Measurements from ENCODE around the gene CDH7.

Gene CDH7

GRCh38 chr18:65750389-65751154 is at the start of gene CDH7:
CDH7 (plus strand) TSS chr18:65751012; CDS start chr18:65762843, 11,831 bp downstream.
- DNase-seq: peak in 40 of 42 donors; percentile 6 to 75 (median 54)
- intact Hi-C loops (cut with DNase I): no loop called here

DNA sequence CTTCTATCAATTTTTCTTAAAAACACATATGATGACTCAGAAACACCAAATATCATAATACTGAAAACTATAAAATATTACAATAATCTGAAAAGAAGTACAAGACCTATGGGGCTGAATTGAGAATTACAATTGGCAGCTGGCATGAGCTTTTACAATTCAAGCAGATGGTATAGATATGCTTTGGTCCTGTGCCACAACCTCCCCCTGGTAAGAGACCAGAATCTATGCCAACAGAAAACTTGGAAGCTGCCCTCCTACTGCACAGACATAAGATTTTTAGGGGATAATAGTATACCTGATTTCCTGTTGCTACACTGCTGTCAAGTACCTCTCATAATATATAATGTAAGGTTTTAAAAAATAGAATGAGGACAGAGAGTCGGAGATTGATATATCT is 46.8 kb upstream of the CDH7 start:
- DNase-seq: no peak
- intact Hi-C loops (cut with DNase I): no loop called here

GRCh38 chr18:65706646-65707045 is 44.2 kb upstream of the CDH7 start:
- no peak for DNase-seq
- intact Hi-C loops (cut with DNase I): no loop called here

DNA sequence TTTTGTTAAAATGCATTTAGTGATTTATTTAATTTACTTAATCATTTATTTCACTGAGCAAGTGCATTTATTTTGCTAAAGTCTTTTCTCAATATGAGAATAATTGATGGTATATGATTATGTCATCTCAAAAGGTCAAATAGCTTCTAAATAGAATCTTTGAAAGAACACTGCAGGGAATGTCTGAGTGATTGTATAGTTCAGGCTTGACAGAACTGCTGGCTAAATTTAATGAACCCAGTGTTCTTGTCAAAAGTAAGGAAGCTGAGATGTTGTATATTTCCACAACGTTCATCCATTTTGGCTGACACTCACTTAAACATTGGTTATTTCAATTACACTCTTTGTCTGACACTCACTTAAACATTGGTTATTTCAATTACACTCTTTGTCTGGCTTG is 39.3 kb upstream of the CDH7 start:
- intact Hi-C loops (cut with DNase I): no loop called here
- DNase-seq: no peak

DNA sequence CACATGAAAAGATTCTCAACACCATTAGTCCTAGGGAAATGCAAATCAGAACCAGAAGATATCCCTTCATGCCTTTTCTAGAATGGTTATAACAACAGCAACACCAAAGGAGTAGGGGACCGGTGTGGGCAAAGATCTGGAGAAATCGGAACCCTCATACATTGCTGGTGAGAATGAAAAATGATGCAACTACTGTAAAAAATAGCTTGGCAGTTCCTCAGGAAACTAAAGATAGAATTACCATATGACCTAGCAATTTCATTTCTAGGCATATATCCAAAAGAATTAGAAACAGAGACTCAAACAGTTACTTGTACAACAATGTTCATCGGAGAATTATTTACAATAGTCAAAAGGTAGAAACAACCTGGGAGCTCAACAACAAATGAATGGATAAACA is 29.2 kb upstream of the CDH7 start:
- intact Hi-C loops (cut with DNase I): no loop called here
- DNase-seq: no peak

DNA sequence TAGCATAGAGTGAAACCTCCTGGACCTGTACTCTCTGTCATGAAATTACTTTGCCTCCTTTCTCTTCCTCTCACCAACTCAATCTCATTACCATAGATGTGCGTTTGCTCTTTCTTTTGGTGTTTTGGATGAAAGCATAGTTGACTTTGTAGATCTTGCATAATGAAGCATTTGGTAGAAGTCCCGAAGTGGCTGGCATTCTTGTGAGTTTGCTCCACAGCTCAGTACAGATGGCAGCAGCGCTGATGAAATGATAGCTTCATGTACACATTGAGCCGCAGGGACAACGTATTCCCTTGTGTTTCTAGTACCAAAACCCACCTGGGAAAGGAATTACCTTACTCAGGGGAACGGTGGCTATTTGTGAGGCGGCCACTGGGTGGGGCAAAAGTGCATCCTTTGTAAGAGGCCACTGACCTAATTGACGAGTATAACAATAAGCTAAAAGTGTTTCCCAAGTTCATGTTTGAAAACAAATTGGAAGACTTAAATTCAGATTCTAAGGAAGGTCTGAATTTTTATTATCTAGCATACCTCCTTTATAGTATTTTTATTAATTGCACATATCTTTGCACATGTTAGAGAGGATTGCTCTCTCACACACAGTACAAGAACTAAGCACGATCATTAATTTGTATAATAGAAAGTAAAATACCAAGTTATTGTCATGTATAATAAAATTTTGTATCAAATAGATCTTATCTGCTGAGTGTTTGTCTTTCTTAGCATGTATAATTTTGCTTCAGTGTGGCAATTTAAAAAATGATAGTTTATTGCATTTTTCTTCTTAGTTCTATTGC is 25.4 kb upstream of the CDH7 start:
- DNase-seq: peak in 39 of 42 donors; percentile 6 to 76 (median 34)
- intact Hi-C loops (cut with DNase I): no loop called here

- intact Hi-C loops (cut with DNase I): no loop called here
- no peak for DNase-seq
Observed at GRCh38 chr18:65735155-65735554, 15.7 kb upstream of the CDH7 start.

DNA sequence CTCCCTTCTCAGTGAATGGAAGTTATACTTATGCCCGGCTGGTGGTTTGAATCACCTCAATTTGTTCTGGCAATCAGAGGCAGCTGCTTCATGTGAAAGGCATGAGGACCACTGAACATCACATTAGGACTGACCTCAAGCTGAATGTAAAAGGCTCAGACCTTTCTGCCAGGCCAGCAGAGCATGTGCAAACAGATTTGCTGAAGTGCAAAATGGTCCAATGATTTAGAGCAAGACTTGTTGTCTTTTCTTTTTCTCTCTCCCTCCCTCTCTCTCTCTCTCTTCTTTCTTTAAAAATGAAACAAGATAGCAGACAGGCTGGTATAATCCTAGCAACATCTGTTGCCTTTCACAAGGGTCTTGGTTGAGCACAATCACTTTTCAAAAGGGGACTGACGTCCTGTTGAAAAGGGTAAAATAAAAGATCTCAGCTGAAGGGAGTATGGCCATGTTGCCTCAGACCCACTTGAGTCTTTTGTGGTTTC is 13.3 kb upstream of the CDH7 start:
- intact Hi-C loops (cut with DNase I): no loop called here
- no peak for DNase-seq

- no peak for DNase-seq
- intact Hi-C loops (cut with DNase I): no loop called here
Observed at GRCh38 chr18:65746936-65747335, 3.9 kb upstream of the CDH7 start.

DNA sequence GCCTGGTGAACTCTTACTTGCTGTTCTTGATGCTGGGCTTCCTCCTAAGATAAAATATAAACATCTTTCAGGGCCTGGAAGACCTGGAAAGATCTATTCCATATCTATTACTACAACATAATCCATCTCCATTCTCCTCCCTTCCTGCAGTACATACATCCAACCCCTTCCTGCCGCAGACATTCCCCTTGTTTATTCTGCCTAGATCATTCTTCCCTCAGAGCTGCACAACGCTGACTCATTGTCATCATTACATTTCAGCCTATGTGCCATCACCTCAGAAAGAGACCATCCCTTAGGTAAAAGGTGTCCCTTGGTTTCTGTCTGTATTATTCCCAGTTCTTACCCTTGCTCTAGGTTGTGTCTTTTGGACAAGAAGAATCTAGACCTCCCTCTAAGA is 2.5 kb upstream of the CDH7 start:
- no peak for DNase-seq
- intact Hi-C loops (cut with DNase I): no loop called here

GRCh38 chr18:65749841-65750240 is 971 bp upstream of the CDH7 start:
- DNase-seq: no peak
- intact Hi-C loops (cut with DNase I): no loop called here

DNA sequence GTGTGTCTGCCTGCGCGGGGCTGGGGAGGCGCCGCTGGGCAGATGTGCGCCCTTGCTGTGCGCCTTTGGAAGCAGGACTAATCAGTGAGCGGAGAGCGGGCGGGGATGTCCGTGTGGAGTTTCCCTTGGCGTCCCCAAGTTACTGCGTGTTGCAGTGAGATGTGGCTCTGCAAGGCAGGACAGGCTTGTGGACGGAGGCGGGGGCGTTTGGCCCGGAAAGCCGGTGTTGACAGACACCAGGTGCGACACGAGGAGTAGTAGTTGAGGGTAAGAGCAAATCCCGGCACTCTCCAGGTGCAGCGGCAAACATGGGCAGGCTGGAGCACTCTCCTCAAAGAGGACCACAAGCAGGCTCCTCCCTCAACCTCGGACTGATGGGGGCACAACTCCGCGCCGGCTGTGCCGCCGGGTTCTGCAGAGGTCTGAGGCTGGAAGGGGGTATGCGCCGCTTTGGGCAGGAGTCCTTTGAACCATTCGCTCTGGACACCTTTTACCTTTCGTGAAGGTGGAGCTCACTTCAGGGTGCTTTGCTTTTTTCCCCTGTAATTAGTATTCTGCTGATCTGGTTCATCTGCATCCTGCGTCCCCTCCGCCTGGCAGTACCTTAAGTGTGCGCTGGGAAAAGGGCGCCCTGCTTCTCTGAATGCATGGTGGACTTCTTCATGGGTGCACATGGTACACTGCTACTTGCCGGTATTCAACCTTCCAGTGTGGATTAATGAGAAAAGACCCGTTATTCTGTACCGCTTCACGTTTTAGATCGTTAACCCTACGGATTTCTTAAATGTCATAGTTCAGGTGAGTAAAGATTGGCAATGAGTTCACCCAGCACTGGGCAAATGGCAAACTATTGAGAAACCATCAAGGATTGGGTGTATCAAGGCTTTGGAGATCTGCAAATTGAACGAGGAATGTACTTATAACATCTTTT is 608 bp downstream of the CDH7 start:
- intact Hi-C loops (cut with DNase I): no loop called here
- peak in 34 of 42 donors; percentile 5 to 57 (median 29) for DNase-seq

GRCh38 chr18:65752625-65753325 is 2.0 kb downstream of the CDH7 start:
- DNase-seq: no peak
- intact Hi-C loops (cut with DNase I): no loop called here

DNA sequence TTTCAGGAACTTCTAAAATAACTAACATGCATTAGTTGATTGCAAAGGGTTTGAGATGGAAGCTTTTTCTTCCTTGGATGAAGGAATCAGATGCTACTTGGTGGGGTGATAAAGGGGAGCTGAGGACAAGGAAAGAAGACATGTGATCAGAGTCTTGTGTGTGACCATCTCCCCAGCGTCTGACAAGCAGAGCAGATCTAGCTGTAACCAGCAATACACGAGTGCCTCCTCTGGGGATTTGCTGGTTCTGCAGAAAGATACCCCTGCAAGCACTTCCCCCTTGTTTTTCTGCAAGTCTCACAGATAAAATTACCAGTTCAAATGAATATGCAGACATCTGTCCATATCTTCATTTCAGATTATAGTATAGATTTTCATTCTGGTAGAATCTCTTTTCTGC is 2.7 kb downstream of the CDH7 start:
- intact Hi-C loops (cut with DNase I): no loop called here
- DNase-seq: peak in 39 of 42 donors; percentile 20 to 84 (median 53)

DNA sequence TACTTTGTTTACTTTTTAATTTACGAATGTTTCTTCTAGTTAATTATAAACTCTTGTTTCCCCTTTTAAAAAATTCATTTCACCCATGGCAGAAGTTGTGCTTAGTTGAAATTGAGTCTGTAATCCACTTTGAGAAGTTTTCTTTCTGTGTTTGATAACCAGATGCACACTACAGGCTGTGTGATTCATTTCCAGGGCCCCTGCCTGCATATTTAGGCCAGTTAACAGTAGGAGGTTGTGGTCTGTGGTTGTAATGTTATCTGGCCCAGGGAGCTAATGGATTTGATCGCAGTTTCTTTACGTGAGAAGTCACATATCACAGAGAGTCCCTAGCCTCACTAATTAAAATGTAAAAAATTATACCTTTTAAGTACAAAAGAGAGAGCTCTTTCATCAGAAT is 3.3 kb downstream of the CDH7 start:
- DNase-seq: no peak
- intact Hi-C loops (cut with DNase I): no loop called here

GRCh38 chr18:65755616-65756015 is 4.8 kb downstream of the CDH7 start:
- no peak for DNase-seq
- intact Hi-C loops (cut with DNase I): no loop called here

- no peak for DNase-seq
- intact Hi-C loops (cut with DNase I): no loop called here
Observed at GRCh38 chr18:65760457-65760856, 9.6 kb downstream of the CDH7 start.

GRCh38 chr18:65761636-65762295 is 11.0 kb downstream of the CDH7 start:
- intact Hi-C loops (cut with DNase I): no loop called here
- no peak for DNase-seq
